ENCODE results near the gene JTB.
A peak's percentile ranks its signal among the peaks of the same experiment; 100 is the strongest.

The JTB gene

DNA sequence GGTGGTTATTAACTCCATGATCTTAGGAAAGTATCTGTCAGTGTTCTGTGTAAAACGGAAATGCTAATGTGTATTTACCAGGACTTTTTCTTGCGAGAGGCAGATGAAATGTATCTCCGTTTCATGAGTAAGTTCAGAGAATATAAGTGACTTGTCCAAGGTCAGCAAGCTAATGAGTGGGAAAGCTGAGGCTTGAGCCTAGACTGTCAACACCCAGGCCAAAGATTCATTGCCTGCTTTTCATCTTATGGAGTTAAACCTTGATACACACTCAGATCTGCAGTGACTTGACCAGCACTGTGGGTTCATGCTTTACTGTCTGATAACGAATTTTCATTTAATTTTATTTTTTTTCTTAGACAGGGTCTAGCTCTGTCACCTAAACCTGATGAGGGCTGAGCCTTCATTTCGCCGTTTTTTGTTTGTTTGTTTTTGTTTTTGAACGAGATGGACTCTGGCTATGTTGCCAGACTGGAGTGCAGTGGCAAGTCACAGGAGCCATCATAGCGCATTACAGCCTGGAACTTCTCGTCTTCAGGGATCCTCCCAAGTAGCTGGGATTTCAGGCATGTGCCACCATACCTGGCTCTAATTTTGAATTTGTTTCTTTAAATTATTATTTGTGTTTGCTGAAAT is 918 bp upstream of the JTB start:
- DNase-seq, result no peak

DNA sequence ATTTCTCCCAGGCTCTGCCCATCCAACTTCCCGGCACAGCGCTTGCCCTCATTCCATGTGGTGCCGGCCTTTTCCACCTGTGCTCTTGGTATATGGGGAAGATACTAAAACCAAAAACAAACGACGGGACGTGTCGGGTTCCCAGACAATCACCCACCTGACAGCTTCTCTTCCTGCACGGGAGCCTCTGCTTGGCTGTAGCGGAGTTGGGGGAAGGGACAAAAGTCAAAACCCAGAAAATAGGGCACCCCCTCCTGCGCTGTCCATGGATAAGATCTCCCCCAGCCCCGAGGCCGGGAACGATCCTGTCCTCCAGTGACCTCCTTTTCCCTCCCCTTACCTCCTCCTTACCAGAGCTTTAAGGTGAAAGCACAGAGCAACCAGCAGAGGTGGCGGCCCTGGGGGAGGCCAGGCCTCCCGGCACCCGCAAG is 640 bp downstream of the JTB start:
- DNase-seq, result no peak

DNA sequence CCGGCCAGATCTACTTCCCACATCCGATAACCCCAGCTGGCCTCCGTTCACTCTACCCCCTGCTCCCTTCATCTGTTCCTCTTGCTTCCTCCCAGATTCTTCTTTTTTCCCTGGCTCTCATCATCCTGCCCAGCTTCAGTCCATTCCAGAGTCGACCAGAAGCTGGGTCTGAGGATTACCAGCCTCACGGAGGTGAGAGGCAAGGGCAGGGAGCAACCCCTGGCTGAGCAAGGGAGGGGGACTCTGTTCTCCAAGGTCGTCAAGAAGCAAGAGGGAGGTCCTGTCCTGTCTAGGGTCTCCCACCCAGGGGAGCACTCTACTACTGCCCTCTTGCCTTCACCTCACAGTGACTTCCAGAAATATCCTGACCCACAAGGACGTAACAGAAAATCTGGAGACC is 3.9 kb downstream of the JTB start:
- DNase-seq, result no peak

DNA sequence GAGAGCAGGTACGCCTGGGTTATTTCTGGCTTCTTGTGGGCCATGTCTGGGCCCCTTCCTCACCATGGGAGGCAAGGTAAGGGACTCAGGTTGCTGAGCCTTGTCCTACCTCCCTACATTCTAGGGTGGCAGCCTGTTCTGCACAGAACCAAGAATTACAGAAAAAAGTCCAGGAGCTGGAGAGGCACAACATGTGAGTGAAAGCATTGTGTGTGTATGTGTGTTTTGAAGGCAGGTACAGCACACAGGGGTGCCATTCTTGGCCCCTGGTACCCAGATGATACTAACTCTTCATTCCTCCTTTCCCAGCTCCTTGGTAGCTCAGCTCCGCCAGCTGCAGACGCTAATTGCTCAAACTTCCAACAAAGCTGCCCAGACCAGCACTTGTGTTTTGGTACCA is 4.4 kb downstream of the JTB start:
- no peak for DNase-seq

DNA sequence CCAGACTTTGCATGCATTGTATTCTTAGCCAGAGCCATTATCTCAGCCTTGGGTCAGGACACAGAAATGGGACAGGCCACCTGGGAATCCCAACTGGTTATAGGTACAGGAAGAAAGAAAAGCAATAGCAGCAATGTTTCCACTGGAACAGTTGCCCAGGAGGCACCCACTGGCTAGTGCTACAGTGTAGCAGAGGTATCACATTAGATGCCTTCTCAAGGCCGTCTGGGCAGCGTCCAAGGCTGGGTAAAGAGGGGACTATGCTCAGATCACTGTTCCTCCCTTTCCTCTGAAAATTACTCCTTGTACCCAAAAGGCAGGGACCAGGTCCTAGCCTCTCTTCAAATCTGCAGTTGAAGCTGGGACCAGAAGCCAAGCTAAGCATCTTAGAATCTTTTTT is 7.1 kb downstream of the JTB start:
- no peak for DNase-seq

DNA sequence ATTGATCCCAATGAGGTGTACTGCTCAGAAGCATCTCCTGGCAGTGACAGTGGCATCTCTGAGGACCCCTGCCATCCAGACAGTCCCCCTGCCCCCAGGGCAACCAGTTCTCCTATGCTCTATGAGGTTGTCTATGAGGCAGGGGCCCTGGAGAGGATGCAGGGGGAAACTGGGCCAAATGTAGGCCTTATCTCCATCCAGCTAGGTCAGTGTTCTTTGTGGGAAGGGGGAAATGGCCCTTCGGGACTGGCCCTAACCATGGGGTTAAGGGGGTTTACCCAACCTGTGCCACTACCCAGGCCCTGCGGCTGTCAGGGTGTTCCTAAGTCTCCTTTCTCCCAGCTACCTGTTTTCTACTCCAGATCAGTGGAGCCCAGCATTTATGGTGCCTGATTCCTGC is 8.5 kb downstream of the JTB start:
- DNase-seq, result no peak

DNA sequence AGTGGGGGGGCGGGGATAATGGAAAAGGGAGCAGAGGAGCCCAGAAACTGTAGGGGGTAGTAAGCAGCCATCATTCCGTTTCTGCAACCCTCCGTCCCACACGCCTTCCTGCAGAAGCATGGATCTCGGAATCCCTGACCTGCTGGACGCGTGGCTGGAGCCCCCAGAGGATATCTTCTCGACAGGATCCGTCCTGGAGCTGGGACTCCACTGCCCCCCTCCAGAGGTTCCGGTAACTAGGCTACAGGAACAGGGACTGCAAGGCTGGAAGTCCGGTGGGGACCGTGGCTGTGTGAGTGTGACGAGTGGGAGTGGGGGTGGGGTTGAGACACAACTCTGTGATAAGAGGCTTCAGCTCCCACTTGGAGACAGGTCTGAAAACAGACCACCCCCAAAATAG is 9.1 kb downstream of the JTB start:
- DNase-seq, result no peak

DNA sequence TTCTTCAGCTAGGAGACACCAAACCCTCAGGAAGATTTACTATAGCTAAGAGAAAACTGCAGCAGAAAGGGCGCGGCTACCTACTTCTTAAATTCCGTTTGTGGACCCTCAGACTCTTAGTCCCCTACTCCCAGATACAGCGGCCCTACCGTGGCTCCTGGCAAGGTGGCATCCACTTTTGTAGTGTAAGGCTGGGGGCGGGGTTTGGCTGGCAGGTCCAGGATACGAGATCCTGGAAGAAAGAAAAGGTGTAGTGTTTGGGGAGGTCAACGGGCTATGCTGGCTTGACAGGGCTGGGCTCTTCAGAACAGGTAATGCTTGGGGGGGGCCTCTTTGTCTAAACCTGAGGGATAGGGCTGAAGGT is 9.5 kb downstream of the JTB start:
- DNase-seq, result no peak

DNA sequence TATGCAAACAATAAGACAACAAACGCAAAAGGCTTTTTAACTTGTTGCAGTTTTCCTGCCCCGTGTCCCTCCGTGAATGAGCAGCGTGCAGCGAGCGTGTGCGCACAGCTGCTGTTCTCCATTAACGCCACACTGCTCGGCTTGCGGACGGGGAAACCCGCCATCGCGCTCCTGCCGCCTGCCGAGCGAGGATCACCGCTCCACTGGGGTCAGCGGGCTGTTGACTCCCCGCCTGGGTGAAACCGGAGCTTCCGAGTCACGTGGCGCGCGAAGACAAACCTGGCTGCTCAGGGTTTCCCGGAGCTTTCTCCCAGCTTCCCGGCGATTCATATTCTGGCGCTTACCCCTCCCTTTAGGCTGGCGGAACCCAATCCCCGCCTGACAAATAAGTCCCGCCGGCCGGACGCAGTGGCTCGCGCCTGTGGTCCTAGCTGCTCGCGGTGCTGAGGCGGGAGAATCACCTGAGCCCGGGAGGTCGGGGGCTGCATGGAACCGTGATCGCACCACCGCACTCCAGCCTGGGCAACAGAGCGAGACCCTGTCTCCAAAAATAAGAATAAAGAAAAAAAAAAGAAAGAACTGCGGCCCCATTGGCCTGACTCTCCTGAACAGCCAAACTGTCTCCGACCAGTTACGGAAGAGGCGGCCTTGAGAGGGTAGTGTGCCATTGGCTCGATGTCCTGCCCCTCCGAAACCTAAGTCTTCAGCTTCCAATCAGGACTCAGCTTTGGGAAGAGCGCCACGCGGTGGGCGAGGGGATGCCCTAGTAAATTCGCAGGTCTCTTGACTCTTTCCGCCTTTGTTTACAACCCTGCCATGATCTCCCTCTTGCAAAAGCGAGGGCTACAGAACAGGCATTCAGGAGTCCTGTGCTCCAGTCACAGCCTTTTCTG is 10.1 kb downstream of the JTB start, which contains the start of gene CREB3L4:
CREB3L4 (plus strand) TSS at position 796 of the 893 bp plus-strand sequence. CDS start 624 bp downstream, outside the sequence.
- DNase-seq, result peak; percentile 95

DNA sequence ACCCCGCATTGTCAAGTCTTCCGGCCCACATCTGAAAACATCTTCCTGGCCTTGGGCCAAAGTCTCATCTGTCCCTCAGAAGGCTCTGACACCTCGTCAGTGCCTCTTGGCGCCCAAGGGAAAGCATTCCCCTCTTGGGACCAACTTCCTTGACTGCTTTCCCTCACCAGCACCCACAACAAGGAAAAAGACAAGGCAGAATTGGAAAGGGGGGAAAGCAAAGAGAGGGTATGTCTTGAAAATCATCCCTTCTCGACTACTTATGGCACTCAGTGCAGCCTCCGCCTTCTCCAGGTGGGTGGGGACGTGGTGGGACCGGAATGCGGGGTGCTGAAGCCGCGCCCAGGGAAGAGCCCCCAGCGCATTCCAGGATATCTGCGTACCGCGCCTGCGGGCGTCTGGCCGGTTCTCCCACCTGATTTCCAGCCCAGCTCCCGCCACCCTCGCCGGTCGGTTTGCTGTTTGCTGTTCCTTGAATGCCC is 13.6 kb downstream of the JTB start:
- DNase-seq, result peak; percentile 5

DNA sequence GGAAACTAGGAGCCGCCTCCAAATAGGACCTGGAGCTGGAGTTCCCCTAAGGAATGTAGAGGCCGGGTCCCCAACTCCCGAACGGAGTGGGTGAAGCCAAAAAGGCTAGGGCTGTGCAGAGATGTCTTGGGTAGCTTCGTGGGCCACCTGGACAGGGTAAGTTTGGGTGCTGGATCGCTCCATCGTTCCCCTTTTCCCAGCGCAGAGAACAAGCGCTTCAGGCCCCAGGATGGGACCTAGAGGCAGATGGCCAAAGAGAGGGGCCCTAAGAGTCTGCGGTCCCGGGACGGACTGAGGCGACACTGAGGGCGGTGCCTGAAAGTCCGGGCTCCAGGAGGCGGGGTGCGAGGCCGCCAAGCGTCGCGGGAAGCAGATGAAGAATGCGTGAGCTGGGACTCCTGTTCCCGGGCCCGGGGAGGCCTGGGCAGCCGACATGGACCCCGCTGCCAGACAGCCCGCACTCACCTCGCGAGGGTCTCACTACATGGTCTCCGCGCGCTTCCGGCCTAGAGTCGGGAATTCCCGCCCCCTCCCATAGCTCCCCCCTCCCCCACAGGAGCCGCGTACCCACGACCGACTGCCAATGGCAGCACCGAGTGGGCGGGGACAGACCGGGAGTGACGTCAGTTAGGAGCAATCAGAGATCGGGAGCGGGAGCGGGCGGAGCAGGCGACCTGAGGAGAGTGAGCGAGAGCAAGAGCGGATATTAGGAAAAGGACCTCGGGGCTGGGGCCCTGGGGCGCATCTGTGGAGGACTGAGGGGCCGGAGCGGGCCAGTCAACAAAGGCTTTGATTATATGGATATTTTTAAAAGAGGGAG is 14.2 kb downstream of the JTB start, which contains the start of gene SLC39A1:
SLC39A1 (minus strand) TSS at position 508 of the 820 bp plus-strand sequence. CDS start 822 bp downstream, outside the sequence.
- DNase-seq, result peak; percentile 98

DNA sequence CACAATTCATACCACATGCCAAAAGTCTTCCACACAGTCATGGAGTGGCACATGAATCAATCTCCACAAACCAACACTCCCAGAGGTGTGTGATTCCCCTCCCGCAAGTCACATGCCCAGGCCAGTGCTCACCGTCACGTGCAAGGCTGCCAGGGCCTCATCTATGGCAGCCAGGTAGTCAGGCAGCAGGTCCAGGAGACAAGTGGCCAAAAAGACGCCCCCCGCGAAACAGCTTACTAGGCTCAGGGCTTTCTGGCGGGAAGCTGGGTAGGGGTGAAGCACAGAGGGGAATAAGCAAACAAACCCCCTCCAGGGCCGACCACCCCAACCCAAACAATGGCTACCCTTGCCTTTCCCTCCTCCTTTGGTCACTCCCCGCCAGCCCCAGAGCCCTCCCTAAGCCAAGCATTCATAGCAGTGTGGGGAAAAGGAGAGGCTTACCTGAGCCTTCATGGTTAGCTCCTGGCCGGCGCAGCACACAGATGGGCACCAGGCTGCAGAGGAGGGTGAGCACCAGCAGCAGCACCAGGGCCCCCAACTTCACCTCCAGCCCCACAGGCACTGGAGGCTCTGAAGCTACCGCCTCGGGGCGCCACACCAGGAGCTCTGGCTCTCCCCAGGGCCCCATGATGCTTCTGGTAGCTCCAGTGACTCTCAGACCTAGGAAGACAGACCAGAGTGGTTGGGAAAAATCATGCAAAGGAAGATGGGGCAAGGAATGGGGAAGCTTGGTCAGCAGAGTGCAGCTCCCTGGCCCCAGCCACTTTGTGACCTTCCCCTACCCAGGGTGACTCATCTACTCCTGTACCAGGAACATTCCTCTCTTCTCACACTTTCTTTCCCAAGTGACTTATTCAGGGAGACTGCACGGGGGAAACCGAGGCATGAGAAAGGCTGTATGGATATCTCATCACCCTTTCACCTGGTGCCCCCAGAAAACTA is 15.1 kb downstream of the JTB start:
- DNase-seq, result peak; percentile 81

DNA sequence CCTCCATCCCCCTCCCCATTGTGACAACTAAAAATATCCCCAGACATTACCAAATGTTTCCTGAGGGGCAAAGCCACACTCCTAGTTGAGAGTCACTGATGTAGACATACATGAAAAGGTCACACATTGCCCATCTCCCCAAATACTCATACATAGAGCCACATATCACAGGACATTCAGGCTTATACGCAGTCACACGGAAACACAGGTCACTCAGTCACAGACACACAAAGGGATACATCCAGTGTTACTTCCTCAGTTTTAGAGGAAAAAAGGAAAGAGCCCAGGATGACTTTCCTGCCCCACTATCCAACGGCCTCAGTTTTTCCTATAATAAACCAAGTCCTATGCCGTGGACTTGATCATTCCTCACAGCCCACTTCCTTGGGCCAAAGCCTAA is 16.1 kb downstream of the JTB start:
- peak; percentile 39 for DNase-seq

DNA sequence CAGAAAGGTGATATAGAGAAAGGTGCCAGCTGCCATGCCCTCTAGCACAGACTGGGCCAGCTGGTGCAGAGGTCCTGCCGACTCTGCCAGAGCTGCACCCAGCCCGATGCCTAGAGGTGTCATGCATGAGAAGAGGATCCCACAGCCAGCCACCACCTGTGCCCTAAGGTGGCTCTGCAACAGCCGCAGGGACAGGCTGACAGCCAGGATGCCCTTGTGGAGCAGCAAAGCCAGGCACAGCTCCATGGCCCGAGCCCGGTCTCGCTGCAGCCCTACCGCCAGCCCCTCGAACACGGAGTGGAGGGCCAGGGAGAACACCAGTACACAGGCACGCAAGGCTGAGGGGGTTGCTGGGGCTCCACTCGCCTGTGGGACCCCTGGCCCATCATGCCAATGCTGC is 17.3 kb downstream of the JTB start:
- no peak for DNase-seq

DNA sequence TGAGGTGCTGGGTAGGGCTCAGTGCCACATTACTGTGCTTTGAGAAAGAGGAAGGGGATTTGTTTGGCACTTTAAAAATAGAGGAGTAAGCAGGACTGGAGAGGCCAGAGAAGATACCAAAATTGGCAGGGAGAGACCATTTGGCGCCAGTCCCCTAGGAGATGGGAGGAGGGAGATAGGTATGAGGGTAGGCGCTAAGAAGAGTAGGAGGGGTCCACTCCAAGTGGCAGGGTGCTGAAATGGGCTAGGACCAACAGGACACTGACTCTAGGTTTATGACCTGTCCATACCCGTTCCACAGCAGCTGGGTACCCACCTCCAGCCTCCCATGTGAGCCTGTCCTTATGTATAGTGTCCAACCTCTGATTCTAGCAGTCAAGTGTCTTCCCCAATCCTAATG is 18.0 kb downstream of the JTB start:
- DNase-seq, result no peak

DNA sequence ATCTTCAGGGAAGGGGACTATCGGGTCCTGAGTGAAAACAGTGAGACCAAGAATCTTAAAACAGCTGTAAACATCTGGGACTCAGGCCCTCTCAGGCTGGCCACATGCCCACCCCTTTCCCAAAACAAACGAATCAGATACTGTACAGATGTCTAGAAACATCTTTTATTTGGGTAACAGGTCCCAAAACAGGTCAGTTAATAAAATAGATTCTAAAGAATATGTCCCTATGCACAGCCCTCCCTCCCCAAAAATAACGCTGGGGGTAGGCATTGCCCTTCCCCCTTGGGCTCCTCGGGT is 18.6 kb downstream of the JTB start:
- DNase-seq, result no peak

DNA sequence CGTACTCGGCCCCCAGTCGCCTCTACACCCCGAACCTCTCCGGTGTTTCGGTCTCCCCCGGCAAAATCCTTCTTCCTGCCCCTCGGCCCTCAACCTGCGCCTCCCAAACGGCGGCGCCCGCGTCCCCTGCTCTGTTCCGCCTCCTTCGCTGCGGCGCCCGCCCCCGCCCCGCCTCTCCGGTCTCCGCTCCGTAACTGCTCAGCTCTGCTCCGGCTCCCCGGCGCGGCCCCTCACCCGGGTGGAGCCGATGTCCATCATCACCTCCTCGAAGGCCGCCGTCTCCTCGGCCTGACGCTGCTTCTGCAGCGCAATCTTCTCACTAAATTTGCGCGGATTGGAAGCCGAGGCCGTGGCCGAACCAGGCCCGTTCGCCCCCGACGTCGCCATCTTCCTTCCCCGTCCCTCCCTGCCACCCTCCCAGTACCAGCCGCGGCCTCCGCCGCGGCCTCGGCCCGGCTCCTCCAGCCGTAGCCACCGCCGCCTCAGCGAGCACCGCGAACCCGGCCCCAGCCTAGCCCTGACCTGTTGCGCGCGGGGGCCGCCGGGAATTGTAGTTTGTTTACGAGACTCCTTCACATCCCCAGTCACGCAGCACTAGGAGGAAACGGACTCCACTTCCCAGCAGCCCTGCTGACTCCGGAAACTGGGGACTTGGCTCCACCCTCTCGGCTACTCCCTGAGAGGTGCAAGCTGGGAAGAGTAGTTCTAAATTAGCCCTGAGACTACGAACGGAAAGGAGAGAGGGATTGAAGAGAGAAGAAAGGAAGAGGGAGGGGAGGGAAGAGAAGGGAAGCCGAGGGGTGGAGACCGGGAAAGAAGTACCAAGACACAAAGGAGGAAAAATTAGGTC is 19.1 kb downstream of the JTB start, which contains the start of gene CRTC2:
CRTC2 (minus strand) TSS at position 502 of the 850 bp plus-strand sequence; CDS start at position 387, 115 bp downstream.
- peak; percentile 97 for DNase-seq

DNA sequence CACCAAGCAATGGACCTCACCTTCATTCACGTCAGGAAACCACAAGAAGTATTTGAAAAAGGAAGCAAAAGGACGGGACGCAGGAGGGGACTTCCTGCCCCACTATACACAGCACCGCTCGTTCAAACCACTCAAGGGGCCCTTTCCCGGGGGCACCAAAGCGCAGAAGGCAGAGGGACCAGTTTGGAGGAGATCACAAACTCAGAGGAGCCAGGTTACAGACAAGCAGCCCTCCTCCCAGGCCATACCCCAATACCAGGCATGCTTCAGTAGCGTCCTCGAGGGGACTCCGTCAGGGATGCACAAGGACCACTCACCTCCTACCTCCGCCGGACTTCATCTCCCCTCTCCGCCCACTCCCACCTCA is 19.7 kb downstream of the JTB start:
- DNase-seq, result peak; percentile 31

DNA sequence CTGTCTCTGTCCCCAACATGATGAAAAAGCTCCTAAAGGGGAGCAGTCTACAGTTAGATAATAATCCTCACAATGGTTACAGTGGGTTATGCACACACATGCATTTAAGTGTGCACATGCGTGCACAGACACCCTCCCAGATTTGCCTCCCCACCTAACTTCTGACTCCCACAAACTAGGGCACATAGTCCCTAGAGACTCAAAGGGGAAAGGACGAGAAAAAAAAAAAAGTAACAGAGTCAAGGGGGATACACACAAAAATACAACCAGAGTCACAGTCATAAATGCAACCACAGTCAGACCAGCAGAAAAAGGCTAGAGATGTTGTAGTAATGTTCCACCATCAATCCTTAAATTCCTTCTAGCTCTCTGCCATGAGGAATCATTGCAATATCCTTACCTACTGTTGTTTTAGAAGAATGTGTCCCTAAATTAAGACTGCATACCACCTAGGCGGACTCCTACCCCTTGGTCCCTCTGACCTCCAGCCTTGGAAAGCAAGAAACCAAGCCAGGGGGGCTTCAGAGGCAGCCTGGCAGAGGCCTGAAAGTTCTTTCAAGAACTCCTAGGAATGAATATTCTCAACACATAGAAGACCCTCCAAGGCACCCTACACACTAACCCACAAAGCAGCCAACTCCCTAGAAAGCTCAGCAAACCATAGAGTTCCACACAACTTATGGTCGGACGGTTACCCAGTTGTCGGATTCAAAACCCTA is 20.3 kb downstream of the JTB start:
- DNase-seq, result no peak

DNA sequence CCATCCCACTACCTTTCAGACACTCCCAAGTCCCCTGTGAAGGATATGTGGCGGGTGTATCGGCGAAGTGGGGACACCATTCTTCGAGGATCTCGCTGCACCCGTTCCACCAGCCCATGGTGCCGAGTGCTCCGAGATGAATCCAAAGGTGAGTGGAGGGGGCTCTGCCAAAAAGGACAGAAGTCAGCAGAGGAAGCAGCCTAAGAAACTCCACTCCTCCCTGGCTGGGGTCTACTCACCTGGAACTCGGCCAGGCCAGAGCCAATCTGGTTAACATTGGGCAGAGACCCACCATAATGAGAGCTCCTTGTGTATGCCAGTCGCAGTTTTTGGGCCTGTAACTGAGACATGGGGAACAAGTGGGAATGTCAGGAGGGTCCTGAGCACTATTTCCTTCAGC is 22.6 kb downstream of the JTB start:
- DNase-seq, result no peak
